ENCODE measurements around the gene PIN1. TPM values are rescaled to one million over a fixed set of nuclear protein-coding genes. Genes with fewer than 3 reads are reported as not detected.
A peak's percentile ranks its signal among the peaks of the same experiment; 100 is the strongest.

The PIN1 gene
- total and polyA plus RNA-seq, 12 donors, result 28.5 to 177 (median 114) TPM

DNA sequence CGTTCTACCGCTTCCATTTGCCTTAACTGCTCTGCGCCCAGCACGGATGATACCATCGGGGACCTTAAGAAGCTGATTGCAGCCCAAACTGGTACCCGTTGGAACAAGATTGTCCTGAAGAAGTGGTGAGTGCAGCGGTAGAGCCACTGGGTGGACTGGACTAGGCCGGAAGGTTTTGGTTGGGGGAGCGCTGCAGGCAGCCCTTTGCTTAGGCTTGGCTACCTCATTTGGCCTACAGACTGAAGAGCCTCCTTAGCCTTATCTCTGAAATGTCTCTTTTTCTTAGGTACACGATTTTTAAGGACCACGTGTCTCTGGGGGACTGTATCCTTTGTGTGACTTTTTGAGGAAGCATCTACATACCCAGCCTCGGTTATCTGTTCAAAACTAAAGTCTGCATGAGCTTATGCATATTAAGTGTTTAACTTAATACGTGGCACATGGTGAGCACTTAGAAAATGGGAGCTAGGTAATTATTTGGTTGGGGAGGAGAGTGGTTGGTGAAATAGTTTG lies 6.5 kb upstream of the PIN1 start:
- no peak for DNase-seq
- peak overlapping the region in 3 of 4 donors; percentile 78 to 96 (median 84) for H3K4me3 ChIP-seq
- peaks cover 0 to 15% of the 10 kb centered on the region in 2 donors for H3K36me3 ChIP-seq (replicated peaks in 1 of 2)
- no peak for TF ChIP-seq POLR2A (IDR thresholded peaks at IDR 0.05)
- TF ChIP-seq, protein P1, sequence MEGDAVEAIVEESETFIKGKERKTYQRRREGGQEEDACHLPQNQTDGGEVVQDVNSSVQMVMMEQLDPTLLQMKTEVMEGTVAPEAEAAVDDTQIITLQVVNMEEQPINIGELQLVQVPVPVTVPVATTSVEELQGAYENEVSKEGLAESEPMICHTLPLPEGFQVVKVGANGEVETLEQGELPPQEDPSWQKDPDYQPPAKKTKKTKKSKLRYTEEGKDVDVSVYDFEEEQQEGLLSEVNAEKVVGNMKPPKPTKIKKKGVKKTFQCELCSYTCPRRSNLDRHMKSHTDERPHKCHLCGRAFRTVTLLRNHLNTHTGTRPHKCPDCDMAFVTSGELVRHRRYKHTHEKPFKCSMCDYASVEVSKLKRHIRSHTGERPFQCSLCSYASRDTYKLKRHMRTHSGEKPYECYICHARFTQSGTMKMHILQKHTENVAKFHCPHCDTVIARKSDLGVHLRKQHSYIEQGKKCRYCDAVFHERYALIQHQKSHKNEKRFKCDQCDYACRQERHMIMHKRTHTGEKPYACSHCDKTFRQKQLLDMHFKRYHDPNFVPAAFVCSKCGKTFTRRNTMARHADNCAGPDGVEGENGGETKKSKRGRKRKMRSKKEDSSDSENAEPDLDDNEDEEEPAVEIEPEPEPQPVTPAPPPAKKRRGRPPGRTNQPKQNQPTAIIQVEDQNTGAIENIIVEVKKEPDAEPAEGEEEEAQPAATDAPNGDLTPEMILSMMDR (IDR thresholded peaks at IDR 0.05), result no peak
- H3K27ac ChIP-seq, result peak overlapping the region in 1 of 5 donors; percentile 86
- 30 to 37% (median 35%) methylated on average over 7 to 13 of the region's 13 CpGs for WGBS, 4 donors
- H3K27me3 ChIP-seq, result no peaks in the 10 kb centered on the region
- H3K4me1 ChIP-seq (replicated peaks in 1 of 2), result peaks cover 7 to 22% of the 10 kb centered on the region in 2 donors
- H3K9me3 ChIP-seq (replicated peaks in 1 of 3), result no peaks in the 10 kb centered on the region
- intact Hi-C loops (cut with DNase I), result no loop called here

- intact Hi-C loops (cut with DNase I), result no loop called here
- 59 to 66% (median 65%) methylated on average over 6 of the region's 6 CpGs for WGBS, 4 donors
Observed at GRCh38 chr19:9834307-9834725, 802 bp upstream of the PIN1 start.

DNA sequence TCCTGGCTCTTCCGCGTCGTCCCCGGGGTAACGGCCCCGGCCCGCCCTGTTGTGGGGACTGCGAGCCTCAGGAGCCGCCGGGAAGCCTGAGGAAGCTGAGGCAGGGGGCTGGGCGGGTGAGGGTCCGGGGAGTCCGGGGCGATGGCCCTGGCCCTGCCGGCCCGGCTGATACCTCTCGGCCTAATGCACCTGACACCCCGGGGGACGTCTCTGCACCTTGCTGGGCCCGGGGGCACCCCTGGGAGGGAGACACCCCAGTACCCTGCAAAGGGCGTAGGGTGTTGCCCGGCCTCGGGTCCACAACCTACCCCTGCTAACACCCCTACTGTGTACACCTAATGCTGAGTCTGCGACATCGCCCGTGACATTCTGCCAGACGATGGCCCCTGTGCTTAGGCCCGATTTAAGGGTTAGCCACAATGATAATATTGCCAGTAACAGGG lies 410 bp downstream of the PIN1 start:
- H3K36me3 ChIP-seq (replicated peaks in 1 of 2), result peaks cover 0 to 27% of the 10 kb centered on the region in 2 donors
- DNase-seq, result no peak
- WGBS, 4 donors, result 2 to 5% (median 3%) methylated on average over 4 to 28 of the region's 28 CpGs
- H3K9me3 ChIP-seq (replicated peaks in 1 of 3), result no peaks in the 10 kb centered on the region
- TF ChIP-seq, protein P1 (IDR thresholded peaks at IDR 0.05), result no peak
- TF ChIP-seq POLR2A (IDR thresholded peaks at IDR 0.05), result no peak
- H3K27me3 ChIP-seq, result no peaks in the 10 kb centered on the region
- H3K27ac ChIP-seq, result peak overlapping the region in 2 of 5 donors; percentile 39 to 71
- peak overlapping the region; percentile 30 to 73 (median 60) for H3K4me3 ChIP-seq
- peaks cover 6 to 16% of the 10 kb centered on the region in 2 donors for H3K4me1 ChIP-seq (replicated peaks in 1 of 2)
- intact Hi-C loops (cut with DNase I), result no loop called here

More at GRCh38 chr19:9834307-9834725, 802 bp upstream of the PIN1 start:
- TF ChIP-seq, protein P1 (IDR thresholded peaks at IDR 0.05), result no peak
- no peak for TF ChIP-seq POLR2A (IDR thresholded peaks at IDR 0.05)
- Histone ChIP-seq H3K36me3 (replicated peaks in 1 of 2) (peaks cover 0 to 28% of the 10 kb centered on the region in 2 donors), H3K9me3 (replicated peaks in 1 of 3) (no peaks in the 10 kb centered on the region), H3K4me1 (replicated peaks in 1 of 2) (peaks cover 6 to 16% of the 10 kb centered on the region in 2 donors), H3K27me3 (no peaks in the 10 kb centered on the region), H3K4me3 (peak overlapping the region in 1 of 4 donors; percentile 73), H3K27ac (no peak overlapping the region)
- no peak for DNase-seq

DNA sequence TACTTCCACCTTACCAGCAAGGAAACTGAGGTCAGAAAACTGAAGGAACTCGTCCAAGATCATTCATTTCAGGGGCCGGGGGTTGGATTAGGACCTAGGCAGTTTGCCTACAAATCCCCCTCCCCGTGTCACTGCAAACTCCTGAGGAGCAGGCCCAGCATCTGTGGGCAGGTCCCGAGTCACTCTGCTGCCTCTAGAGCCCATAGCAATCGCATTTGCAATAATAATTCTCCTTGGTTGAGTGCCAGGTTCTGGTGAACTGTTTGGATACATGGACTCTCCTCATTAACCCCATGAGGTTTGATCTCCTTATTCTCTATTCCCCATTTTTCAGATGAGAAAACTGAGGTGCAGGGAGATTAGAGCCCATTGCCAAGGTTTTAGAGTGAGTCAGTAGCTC lies 903 bp downstream of the PIN1 start:
- intact Hi-C loops (cut with DNase I), result no loop called here
- 0 to 9% (median 6%) methylated on average over 5 of the region's 5 CpGs for WGBS, 4 donors
- no peak for TF ChIP-seq POLR2A (IDR thresholded peaks at IDR 0.05)
- TF ChIP-seq, protein P1 (IDR thresholded peaks at IDR 0.05), result no peak
- H3K27me3 ChIP-seq, result no peaks in the 10 kb centered on the region
- peaks cover 6 to 16% of the 10 kb centered on the region in 2 donors for H3K4me1 ChIP-seq (replicated peaks in 1 of 2)
- H3K4me3 ChIP-seq, result peak overlapping the region in 2 of 4 donors; percentile 62 to 73
- no peak overlapping the region for H3K27ac ChIP-seq
- DNase-seq, result peak in 2 of 7 donors; percentile 38 to 42
- H3K36me3 ChIP-seq (replicated peaks in 1 of 2), result peaks cover 0 to 29% of the 10 kb centered on the region in 2 donors
- no peaks in the 10 kb centered on the region for H3K9me3 ChIP-seq (replicated peaks in 1 of 3)
